Panc1 (cell line): Measurements from ENCODE around the gene ETHE1. TPM values are rescaled to one million over a fixed set of nuclear protein-coding genes. Genes with fewer than 3 reads are reported as not detected.

Source experiments
- ATAC-seq: fragments of 200-7000 bp; cut with Tn5 transposase; 2 replicates; pipeline ENCODE4 v1.9.1; 2020; ENCODE audit warnings: mild to moderate bottlenecking, moderate library complexity
- BruUV-seq: library from RNA; stranded (reverse); fragments of 400-500 nt; replicated peaks from 2 replicates; lab custom pipeline; 2021; lab: Mats Ljungman, UMichigan
- CTCF ChIA-PET: fragments of 300-600 bp; sonication (Branson Sonifier 250); formaldehyde crosslinking; loops from one replicate; lab custom pipeline; 2022; ENCODE audit warnings: antibody characterized with exemption; lab: Charles Lee
- POLR2A ChIA-PET: fragments of 300-600 bp; sonication (Branson Sonifier 250); formaldehyde crosslinking; loops from one replicate; lab custom pipeline; 2022; ENCODE audit warnings: antibody characterized with exemption; lab: Charles Lee
- DNase-seq: peaks from one replicate; pipeline ENCODE4 v3.0.0-alpha.2; 2010; ENCODE audit warnings: low read depth, low spot score
- H3K27ac ChIP-seq: 2 replicates; pipeline ENCODE4 v1.5.1; 2011; ENCODE audit warnings: mild to moderate bottlenecking, low read length, inconsistent platforms
- H3K27me3 ChIP-seq: fragments of 200-500 bp; sonication (Bioruptor generic); 2 replicates; pipeline ENCODE4 v1.6.0; 2014; ENCODE audit warnings: low read length, inconsistent platforms; ENCODE audit not compliant: control insufficient read depth, insufficient read depth
- H3K36me3 ChIP-seq: fragments of 200-500 bp; sonication (Bioruptor generic); 2 replicates; pipeline ENCODE4 v1.5.1; 2014; ENCODE audit warnings: inconsistent platforms, mild to moderate bottlenecking, low read length, moderate library complexity; ENCODE audit not compliant: control insufficient read depth, insufficient read depth
- H3K4me1 ChIP-seq: 2 replicates; pipeline ENCODE4 v1.5.1; 2011; ENCODE audit warnings: inconsistent platforms, mild to moderate bottlenecking, low read length, moderate library complexity; ENCODE audit not compliant: control insufficient read depth, insufficient read depth
- H3K4me3 ChIP-seq, 2 experiments: 2 replicates each; pipeline ENCODE4 v1.5.1; 2011 to 2012; ENCODE audit warnings: low read depth in 2 of 2, low read length in 2 of 2, mild to moderate bottlenecking in 2 of 2, inconsistent platforms in 1 of 2, moderate library complexity in 1 of 2
- H3K9me3 ChIP-seq: fragments of 200-500 bp; sonication (Bioruptor generic); 2 replicates; pipeline ENCODE4 v1.5.1; 2014; ENCODE audit warnings: low read depth, mild to moderate bottlenecking, inconsistent platforms, low read length, moderate library complexity; ENCODE audit not compliant: control insufficient read depth, insufficient read depth
- POLR2AphosphoS5 ChIP-seq: IDR thresholded peaks from 2 replicates; pipeline ENCODE4 v1.6.1; 2012; ENCODE audit warnings: mild to moderate bottlenecking, low read depth, low read length, moderate library complexity
- SIN3A ChIP-seq: IDR thresholded peaks from 2 replicates; pipeline ENCODE4 v1.6.1; 2012; ENCODE audit warnings: low read depth, mild to moderate bottlenecking, low read length, moderate library complexity, borderline replicate concordance; ENCODE audit not compliant: insufficient read depth
- TCF7L2 ChIP-seq: IDR thresholded peaks from 2 replicates; pipeline ENCODE4 v1.6.1; 2011; ENCODE audit warnings: mild to moderate bottlenecking, low read depth, low read length, inconsistent platforms
- in situ Hi-C: cut with HindIII; loops from 2 replicates; pipeline ENCODE4 v1.10.0; 2016; ENCODE audit warnings: low sequenced_read_pairs, low pct_unique_long_range_greater_than_20kb
- intact Hi-C: fragments of 100-400 bp; cut with micrococcal nuclease; formaldehyde crosslinking; loops from one replicate; pipeline ENCODE4 v1.10.0; 2022; ENCODE audit not compliant: unreplicated experiment
- total RNA-seq: library from RNA; stranded (reverse); gene quantifications from one replicate; pipeline ENCODE4 v1.2.1, GENCODE V29; 2021; ENCODE audit not compliant: unreplicated experiment
- TF ChIP-seq, protein P1 (sequence below), 2 experiments: IDR thresholded peaks; 2 replicates each; pipeline ENCODE4 v1.6.1; 2011 to 2012; ENCODE audit warnings: low read depth in 2 of 2, control low read depth in 1 of 2, low read length in 1 of 2, mild to moderate bottlenecking in 1 of 2, moderate library complexity in 1 of 2; ENCODE audit not compliant: insufficient read depth in 1 of 2
- TF ChIP-seq, protein P2 (sequence below): fragments of 450-650 bp; IDR thresholded peaks from 2 replicates; pipeline ENCODE4 v1.5.1; 2017; ENCODE audit warnings: mild to moderate bottlenecking

The ETHE1 gene
- total RNA-seq, 1 experiment from 2014 or later: 15.6 TPM

DNA sequence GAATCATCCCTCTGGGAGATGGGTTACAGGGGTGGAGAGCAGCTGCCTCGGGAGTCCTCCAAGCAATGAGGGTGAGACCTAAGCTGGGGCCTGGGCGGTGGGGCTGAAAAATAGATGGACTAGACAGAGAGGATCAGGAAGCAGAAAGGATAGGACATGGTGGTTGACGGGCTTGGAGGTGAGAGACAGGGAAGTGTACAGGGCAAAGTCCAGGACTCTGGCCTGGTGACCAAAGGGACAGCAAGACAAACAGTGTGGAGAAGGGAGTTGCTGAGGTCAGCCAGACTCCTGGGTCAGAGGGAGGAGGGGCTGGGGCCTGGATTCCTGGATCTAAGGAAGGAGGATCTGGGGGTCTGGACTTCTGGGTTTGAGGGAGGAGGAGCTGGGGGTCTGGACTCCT lies 28.0 kb downstream of the ETHE1 start:
- CTCF ChIA-PET: no interaction called here
- no TSS peak for BruUV-seq
- H3K27ac ChIP-seq: no peak overlapping the region
- intact Hi-C loops: no loop called here
- H3K4me1 ChIP-seq: no peaks in the 10 kb centered on the region
- no peak for DNase-seq
- H3K4me3 ChIP-seq: no peak overlapping the region
- TF ChIP-seq, protein P1, sequence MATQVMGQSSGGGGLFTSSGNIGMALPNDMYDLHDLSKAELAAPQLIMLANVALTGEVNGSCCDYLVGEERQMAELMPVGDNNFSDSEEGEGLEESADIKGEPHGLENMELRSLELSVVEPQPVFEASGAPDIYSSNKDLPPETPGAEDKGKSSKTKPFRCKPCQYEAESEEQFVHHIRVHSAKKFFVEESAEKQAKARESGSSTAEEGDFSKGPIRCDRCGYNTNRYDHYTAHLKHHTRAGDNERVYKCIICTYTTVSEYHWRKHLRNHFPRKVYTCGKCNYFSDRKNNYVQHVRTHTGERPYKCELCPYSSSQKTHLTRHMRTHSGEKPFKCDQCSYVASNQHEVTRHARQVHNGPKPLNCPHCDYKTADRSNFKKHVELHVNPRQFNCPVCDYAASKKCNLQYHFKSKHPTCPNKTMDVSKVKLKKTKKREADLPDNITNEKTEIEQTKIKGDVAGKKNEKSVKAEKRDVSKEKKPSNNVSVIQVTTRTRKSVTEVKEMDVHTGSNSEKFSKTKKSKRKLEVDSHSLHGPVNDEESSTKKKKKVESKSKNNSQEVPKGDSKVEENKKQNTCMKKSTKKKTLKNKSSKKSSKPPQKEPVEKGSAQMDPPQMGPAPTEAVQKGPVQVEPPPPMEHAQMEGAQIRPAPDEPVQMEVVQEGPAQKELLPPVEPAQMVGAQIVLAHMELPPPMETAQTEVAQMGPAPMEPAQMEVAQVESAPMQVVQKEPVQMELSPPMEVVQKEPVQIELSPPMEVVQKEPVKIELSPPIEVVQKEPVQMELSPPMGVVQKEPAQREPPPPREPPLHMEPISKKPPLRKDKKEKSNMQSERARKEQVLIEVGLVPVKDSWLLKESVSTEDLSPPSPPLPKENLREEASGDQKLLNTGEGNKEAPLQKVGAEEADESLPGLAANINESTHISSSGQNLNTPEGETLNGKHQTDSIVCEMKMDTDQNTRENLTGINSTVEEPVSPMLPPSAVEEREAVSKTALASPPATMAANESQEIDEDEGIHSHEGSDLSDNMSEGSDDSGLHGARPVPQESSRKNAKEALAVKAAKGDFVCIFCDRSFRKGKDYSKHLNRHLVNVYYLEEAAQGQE (IDR thresholded peaks at IDR 0.05; ENCODE audit: insufficient read depth in 1 of 2, low read depth in 2 of 2, low read length in 1 of 2): no peak
- no peak for TF ChIP-seq TCF7L2
- TF ChIP-seq POLR2AphosphoS5: no peak
- no peak for TF ChIP-seq SIN3A
- TF ChIP-seq, protein P2, sequence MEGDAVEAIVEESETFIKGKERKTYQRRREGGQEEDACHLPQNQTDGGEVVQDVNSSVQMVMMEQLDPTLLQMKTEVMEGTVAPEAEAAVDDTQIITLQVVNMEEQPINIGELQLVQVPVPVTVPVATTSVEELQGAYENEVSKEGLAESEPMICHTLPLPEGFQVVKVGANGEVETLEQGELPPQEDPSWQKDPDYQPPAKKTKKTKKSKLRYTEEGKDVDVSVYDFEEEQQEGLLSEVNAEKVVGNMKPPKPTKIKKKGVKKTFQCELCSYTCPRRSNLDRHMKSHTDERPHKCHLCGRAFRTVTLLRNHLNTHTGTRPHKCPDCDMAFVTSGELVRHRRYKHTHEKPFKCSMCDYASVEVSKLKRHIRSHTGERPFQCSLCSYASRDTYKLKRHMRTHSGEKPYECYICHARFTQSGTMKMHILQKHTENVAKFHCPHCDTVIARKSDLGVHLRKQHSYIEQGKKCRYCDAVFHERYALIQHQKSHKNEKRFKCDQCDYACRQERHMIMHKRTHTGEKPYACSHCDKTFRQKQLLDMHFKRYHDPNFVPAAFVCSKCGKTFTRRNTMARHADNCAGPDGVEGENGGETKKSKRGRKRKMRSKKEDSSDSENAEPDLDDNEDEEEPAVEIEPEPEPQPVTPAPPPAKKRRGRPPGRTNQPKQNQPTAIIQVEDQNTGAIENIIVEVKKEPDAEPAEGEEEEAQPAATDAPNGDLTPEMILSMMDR: no peak
- no peaks in the 10 kb centered on the region for H3K9me3 ChIP-seq
- H3K27me3 ChIP-seq: no peaks in the 10 kb centered on the region
- no peaks in the 10 kb centered on the region for H3K36me3 ChIP-seq
- no peak for ATAC-seq
- POLR2A ChIA-PET: interaction anchor here (0.6 kb wide), 1 partner anchor 12 kb away, joined by 7 read pairs; no protein-coding TSS in a partner anchor
- in situ Hi-C loops: no loop called here

DNA sequence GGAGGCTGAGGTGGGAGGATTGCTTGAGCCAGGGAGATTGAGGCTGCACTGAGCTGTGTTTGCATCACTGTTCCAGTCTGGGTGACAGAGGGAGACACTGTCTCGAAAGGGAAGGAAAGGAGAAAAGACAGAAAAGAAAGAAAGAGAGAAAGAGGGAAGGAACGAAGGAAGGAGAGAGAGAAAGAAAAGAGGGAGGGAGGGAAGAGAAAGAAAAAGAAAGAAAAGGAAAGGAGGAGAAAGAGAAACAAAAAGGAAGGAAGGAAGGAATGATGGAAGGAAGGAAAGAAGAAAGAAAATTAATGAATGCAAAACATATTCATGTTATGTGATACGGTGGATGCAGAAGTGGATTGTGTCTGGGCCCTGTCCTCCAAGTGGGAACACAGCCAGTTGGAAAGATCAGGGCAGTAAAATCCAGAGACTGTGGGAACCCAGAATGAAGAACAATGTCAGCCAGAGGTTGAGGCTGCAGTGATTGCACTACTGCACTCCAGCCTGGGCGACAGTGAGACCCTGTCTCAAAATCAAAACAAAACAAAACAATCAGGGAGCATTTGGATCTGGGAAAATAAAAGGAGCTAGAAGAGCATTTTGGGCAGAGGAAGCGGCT lies 28.7 kb downstream of the ETHE1 start:
- intact Hi-C loops (no loop called here), in situ Hi-C loops (no loop called here)
- ChIA-PET CTCF (interaction anchor here (0.7 kb wide), 1 partner anchor 40 kb away, joined by 7 read pairs; no protein-coding TSS in a partner anchor), POLR2A (interaction anchor here (0.6 kb wide), 1 partner anchor 11 kb away, joined by 7 read pairs; no protein-coding TSS in a partner anchor)
- Histone ChIP-seq H3K27me3 (no peaks in the 10 kb centered on the region), H3K4me1 (no peaks in the 10 kb centered on the region), H3K27ac (no peak overlapping the region), H3K36me3 (no peaks in the 10 kb centered on the region), H3K4me3 (no peak overlapping the region), H3K9me3 (no peaks in the 10 kb centered on the region)
- BruUV-seq: no TSS peak
- TF ChIP-seq, protein P2: no peak
- TF ChIP-seq SIN3A (no peak), POLR2AphosphoS5 (no peak), TCF7L2 (no peak)
- TF ChIP-seq, protein P1 (IDR thresholded peaks at IDR 0.05; ENCODE audit: insufficient read depth in 1 of 2, low read depth in 2 of 2, low read length in 1 of 2): no peak
- DNase-seq: no peak
- ATAC-seq: no peak
